Astrocyte (in vitro differentiated cells and primary cell): ENCODE data around the gene SLC16A9.

ENCODE experiments used
- EZH2 ChIP-seq: IDR thresholded peaks from 2 replicates; pipeline ENCODE4 v1.6.1; 2012; ENCODE audit warnings: mild to moderate bottlenecking, low read length, inconsistent platforms; ENCODE audit not compliant: insufficient read depth
- TF ChIP-seq, protein P1 (sequence below): IDR thresholded peaks from 2 replicates; pipeline ENCODE4 v1.5.1; 2011; ENCODE audit warnings: low read depth, mild to moderate bottlenecking, inconsistent platforms, low read length, moderate library complexity; ENCODE audit not compliant: insufficient read depth

DNA sequence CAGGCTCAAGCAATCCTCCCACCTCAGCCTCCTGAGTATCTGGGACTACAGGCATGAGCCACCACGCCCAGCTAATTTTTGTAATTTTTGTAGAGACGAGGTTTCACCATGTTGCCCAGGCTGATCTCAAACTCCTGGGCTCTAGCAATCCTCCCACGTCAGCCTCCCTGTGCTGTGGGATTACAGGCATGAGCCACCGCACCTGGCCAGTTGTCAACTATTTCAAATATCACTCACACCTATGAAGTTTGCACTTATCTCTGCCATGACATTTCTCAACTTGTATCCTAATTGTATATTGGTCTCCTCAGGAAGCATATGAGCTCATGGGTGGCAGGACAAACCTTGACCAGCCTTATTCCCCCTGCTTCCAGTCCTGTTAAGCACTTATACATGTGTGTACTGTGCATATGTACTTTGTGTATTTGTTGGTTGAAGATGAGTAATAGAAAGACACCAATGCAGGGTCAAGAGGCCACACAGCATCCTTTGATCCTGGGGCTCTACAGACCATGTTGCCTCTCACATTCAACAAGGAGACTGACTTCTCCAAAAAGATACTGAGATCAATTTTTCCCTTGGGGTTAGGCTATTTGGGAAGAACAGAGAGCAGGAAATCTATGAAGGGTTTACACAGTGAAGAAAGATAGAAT, 82.2 kb downstream of the SLC16A9 start:
- TF ChIP-seq, protein P1, sequence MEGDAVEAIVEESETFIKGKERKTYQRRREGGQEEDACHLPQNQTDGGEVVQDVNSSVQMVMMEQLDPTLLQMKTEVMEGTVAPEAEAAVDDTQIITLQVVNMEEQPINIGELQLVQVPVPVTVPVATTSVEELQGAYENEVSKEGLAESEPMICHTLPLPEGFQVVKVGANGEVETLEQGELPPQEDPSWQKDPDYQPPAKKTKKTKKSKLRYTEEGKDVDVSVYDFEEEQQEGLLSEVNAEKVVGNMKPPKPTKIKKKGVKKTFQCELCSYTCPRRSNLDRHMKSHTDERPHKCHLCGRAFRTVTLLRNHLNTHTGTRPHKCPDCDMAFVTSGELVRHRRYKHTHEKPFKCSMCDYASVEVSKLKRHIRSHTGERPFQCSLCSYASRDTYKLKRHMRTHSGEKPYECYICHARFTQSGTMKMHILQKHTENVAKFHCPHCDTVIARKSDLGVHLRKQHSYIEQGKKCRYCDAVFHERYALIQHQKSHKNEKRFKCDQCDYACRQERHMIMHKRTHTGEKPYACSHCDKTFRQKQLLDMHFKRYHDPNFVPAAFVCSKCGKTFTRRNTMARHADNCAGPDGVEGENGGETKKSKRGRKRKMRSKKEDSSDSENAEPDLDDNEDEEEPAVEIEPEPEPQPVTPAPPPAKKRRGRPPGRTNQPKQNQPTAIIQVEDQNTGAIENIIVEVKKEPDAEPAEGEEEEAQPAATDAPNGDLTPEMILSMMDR: no peak
- TF ChIP-seq EZH2: no peak
